GM12891 (cell line): ENCODE measurements around the gene KLF16.

ENCODE experiments used
- PAX5 ChIP-seq: IDR thresholded peaks from 2 replicates; pipeline ENCODE4 v1.6.1; 2011; ENCODE audit warnings: low read length, moderate library complexity, mild to moderate bottlenecking; ENCODE audit not compliant: insufficient read depth, severe bottlenecking
- POLR2A ChIP-seq: IDR thresholded peaks from 2 replicates; pipeline ENCODE4 v1.6.1; 2011; ENCODE audit warnings: low read depth, low read length, control low read depth
- POLR2AphosphoS5 ChIP-seq: IDR thresholded peaks from 2 replicates; pipeline ENCODE4 v1.6.1; 2011; ENCODE audit warnings: low read depth, low read length, control low read depth
- POU2F2 ChIP-seq: IDR thresholded peaks from 2 replicates; pipeline ENCODE4 v1.6.1; 2011; ENCODE audit warnings: low read depth, mild to moderate bottlenecking, control low read depth, low read length, moderate library complexity
- TAF1 ChIP-seq: IDR thresholded peaks from 2 replicates; pipeline ENCODE4 v1.6.1; 2011; ENCODE audit warnings: low read depth, low read length, control low read depth

DNA sequence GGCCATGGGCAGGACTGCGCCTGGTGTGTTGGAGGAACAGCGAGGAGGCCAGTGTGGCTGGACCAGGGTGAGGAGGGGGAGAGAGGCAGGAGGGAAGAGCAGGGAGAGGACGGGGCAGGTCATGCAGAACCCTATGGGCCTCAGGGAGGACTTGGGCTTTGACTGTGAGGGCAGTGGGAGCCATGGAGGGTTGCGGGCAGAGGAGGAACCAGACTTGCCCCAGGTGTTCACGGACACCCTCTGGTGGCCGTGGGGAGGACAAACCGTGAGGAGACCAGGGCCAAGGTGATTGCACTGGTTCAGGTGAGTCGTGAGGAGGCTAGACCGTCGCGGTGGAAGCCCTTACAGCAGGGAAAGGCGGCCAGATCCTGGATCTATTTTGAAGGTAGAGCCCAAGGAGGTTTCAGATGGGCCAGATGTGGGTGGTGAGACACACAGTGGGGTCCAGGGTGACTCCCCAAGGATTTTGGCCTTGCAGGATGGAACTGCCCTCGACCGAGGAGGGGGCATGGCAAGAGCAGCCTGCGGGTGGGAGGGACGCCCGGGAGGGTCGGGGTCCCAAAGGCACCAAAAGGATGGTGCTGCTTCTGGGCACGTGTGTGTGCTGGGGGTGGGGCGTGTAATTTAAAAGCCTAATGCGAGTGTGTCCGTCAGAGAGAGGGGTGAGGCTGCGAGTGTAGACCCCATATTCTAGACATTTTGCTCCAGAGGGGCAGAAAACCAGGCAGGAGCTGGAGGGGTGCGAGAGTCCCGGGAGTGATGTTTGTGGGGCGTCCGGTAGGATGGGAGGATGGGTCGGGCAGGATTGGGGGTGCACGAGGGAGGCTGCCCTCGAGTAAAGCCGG, 12.3 kb downstream of the KLF16 start:
- no peak for TF ChIP-seq POU2F2
- TF ChIP-seq POLR2AphosphoS5: no peak
- TF ChIP-seq POLR2A: no peak
- TF ChIP-seq TAF1: no peak
- no peak for TF ChIP-seq PAX5
